AML-193 (cell line): Measurements from ENCODE around the gene ADAMTS16.

Experiments used
- DNase-seq, 2 experiments: peaks; one replicate each; lab custom pipeline; 2025; lab: John Stamatoyannopoulos, UW

The ADAMTS16 gene

GRCh38 chr5:5188376-5189050 lies 48.4 kb downstream of the ADAMTS16 start:
- no peak for DNase-seq

GRCh38 chr5:5189051-5189430 lies 48.9 kb downstream of the ADAMTS16 start:
- DNase-seq: no peak

- DNase-seq: no peak
Observed at GRCh38 chr5:5191906-5192305, 51.8 kb downstream of the ADAMTS16 start.

GRCh38 chr5:5192681-5193080 lies 52.6 kb downstream of the ADAMTS16 start:
- DNase-seq: no peak

- DNase-seq: no peak
Observed at GRCh38 chr5:5195128-5195918, 55.2 kb downstream of the ADAMTS16 start.

GRCh38 chr5:5198135-5198534 lies 58.0 kb downstream of the ADAMTS16 start:
- no peak for DNase-seq

GRCh38 chr5:5198815-5199214 lies 58.7 kb downstream of the ADAMTS16 start:
- no peak for DNase-seq

GRCh38 chr5:5199495-5199894 lies 59.4 kb downstream of the ADAMTS16 start:
- DNase-seq: no peak

GRCh38 chr5:5200133-5200532 lies 60.0 kb downstream of the ADAMTS16 start:
- no peak for DNase-seq

- DNase-seq: no peak
Observed at GRCh38 chr5:5202321-5202720, 62.2 kb downstream of the ADAMTS16 start.

- no peak for DNase-seq
Observed at GRCh38 chr5:5203451-5203850, 63.3 kb downstream of the ADAMTS16 start.

- no peak for DNase-seq
Observed at GRCh38 chr5:5207828-5208227, 67.7 kb downstream of the ADAMTS16 start.

GRCh38 chr5:5209089-5209488 lies 69.0 kb downstream of the ADAMTS16 start:
- no peak for DNase-seq

GRCh38 chr5:5209510-5210286 lies 69.6 kb downstream of the ADAMTS16 start:
- DNase-seq: no peak

- DNase-seq: no peak
Observed at GRCh38 chr5:5217371-5217770, 77.2 kb downstream of the ADAMTS16 start.

- DNase-seq: no peak
Observed at GRCh38 chr5:5218396-5218795, 78.3 kb downstream of the ADAMTS16 start.

- no peak for DNase-seq
Observed at GRCh38 chr5:5219541-5219940, 79.4 kb downstream of the ADAMTS16 start.

GRCh38 chr5:5220901-5221631 lies 80.9 kb downstream of the ADAMTS16 start:
- no peak for DNase-seq

GRCh38 chr5:5221724-5222123 lies 81.6 kb downstream of the ADAMTS16 start:
- no peak for DNase-seq

- DNase-seq: no peak
Observed at GRCh38 chr5:5231576-5231975, 91.4 kb downstream of the ADAMTS16 start.

- no peak for DNase-seq
Observed at GRCh38 chr5:5234912-5235311, 94.8 kb downstream of the ADAMTS16 start.

GRCh38 chr5:5235685-5236084 lies 95.6 kb downstream of the ADAMTS16 start:
- no peak for DNase-seq
